ENCODE results near the gene LPAR5.
"Not testable (repeated sequence)": the region's sequence is repeated elsewhere in the genome, so short reads cannot be mapped to it uniquely, and the experiment has no call there.

Gene LPAR5

GRCh38 chr12:6605421-6606330, 30.1 kb downstream of the LPAR5 start:
- DNase-seq = no peak

- DNase-seq = no peak
Measured at GRCh38 chr12:6604259-6605029, 31.3 kb downstream of the LPAR5 start.

GRCh38 chr12:6603095-6603567, 32.6 kb downstream of the LPAR5 start:
- no peak for DNase-seq

GRCh38 chr12:6602526-6602925, 33.2 kb downstream of the LPAR5 start:
- DNase-seq = no peak

- DNase-seq = not testable (repeated sequence)
Measured at GRCh38 chr12:6595673-6596072, 40.1 kb downstream of the LPAR5 start.

GRCh38 chr12:6592087-6592486, 43.7 kb downstream of the LPAR5 start:
- no peak for DNase-seq

- DNase-seq = not testable (repeated sequence)
Measured at GRCh38 chr12:6586569-6586968, 49.2 kb downstream of the LPAR5 start.

GRCh38 chr12:6584293-6584692, 51.5 kb downstream of the LPAR5 start:
- no peak for DNase-seq

- no peak for DNase-seq
Measured at GRCh38 chr12:6582959-6583358, 52.8 kb downstream of the LPAR5 start.

GRCh38 chr12:6582196-6582595, 53.6 kb downstream of the LPAR5 start:
- DNase-seq = no peak

- no peak for DNase-seq
Measured at GRCh38 chr12:6575648-6576047, 60.1 kb downstream of the LPAR5 start.

GRCh38 chr12:6574576-6575295, 61.0 kb downstream of the LPAR5 start:
- no peak for DNase-seq

- DNase-seq = no peak
Measured at GRCh38 chr12:6573001-6573400, 62.8 kb downstream of the LPAR5 start.

GRCh38 chr12:6570264-6570887, 65.4 kb downstream of the LPAR5 start:
- peak in 1 of 2 experiments; percentile 10 for DNase-seq

- no peak for DNase-seq
Measured at GRCh38 chr12:6569786-6570185, 66.0 kb downstream of the LPAR5 start.

GRCh38 chr12:6569312-6569711, 66.4 kb downstream of the LPAR5 start:
- no peak for DNase-seq
